ENCODE results near the gene GPR162. TPM values are rescaled to one million over a fixed set of nuclear protein-coding genes. Genes with fewer than 3 reads are reported as not detected.
A peak's percentile ranks its signal among the peaks of the same experiment; 100 is the strongest.

GPR162 gene
- polyA plus RNA-seq, 1 donor from 2014 or later, result 82.8 TPM

DNA sequence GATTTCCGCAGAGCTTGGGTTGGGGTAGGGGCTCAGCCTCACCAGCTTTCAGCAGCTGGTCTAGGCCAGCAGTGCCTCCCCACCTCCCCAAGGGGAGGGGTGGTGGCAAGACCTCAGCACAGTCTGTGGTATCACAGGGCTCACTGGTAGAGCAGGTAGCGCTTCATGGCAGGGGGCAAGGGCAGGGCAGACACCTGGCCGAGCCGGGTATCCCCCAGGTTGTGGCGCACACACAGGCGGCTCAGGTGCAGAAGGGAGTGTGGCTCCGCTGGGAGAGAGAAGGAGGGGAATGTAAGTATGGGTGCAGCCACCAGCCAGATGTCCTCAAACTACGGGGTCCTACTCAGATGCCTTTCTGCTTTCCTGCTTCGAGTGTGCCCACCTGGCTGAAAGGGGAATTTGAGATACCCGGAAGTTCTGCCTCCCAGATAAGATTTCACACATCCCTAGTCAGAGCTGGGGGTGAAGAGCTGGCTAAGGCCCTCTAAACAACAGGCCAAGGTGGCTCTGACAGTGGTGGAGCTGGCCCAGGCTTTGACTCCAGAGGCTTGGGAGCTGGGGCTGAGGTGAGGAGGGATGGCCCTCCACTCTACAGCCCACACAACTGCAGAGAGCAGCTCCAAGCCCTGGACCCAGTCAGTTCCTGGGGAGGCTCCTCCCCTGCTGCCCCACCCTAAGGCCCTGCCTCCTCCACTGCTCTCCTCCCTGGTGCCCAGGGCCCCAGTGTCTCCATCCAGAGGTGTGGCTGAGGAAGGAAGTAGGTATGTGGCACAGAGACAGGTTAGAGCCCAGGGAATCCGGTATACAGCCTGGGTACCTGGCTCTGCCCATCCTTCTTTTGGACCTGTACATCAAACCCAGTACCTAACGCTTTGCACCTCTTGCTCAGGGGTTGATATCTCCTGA lies 49.7 kb downstream of the GPR162 start:
- H3K27ac ChIP-seq (ENCODE audit: low read length), result no peak overlapping the region
- H3K4me2 ChIP-seq (ENCODE audit: low read length), result no peak overlapping the region
- H3K79me2 ChIP-seq (replicated peaks; ENCODE audit: insufficient read depth, low read length), result no peaks in the 10 kb centered on the region

DNA sequence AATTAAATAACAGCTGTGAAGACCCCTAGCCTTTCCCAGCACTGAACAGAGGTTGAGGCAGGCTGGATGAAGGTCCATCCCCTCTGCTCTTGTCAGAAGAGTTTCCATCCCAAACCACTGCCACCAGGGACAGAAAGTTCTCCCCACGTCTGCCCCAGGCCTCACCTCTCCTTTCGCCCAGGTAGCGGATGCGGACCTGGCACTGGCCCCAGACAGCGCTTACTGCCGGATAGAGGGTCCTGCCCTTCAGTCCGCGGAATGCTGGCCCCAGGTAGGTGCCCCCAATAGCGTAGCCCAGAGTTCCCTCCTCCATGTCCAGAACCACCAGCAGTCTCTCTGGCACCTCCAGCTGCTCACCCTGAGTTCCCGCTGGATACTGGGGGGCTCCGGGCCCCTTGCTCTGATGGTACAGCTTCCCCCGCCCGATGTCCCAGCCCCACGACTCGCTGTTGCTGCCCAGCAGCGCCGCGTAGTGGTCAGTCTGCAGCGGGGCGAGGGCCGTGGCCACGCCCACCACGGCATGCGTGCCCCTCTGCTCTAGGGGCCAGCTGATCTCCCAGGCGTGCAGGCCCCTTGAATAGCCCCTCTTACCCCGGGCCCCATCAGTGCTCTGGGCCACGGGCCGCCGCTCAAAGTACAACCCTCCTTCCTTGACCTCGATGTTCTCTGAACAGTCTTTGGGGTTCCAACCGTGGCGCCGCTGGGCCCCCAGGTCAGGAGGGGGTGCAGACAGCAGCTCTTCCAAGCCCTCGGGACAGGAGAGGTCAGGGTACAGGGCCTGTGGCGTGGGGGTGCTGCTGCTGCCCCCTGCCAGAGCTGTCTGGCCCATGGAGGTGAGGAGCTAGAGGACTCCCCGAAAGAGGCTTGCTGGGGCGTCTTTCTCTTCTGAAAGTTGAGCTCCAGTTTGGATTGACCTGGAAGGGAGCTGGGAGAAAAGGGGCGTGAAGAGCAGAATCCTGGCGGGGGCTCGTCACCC lies 50.7 kb downstream of the GPR162 start:
- Histone ChIP-seq H3K27ac (ENCODE audit: low read length) (peak overlapping the region; percentile 65), H2AFZ (ENCODE audit: low read depth, low read length) (peak overlapping the region; percentile 40), H3K9me2 (ENCODE audit: insufficient read depth, low read length) (no peaks in the 10 kb centered on the region), H4K20me1 (ENCODE audit: insufficient read depth) (no peaks in the 10 kb centered on the region), H3K27me3 (ENCODE audit: insufficient read depth, low read depth, low read length) (no peaks in the 10 kb centered on the region), H3K9ac (ENCODE audit: low read length) (peak overlapping the region; percentile 75), H3K4me2 (ENCODE audit: low read length) (peak overlapping the region; percentile 86), H3K9me3 (ENCODE audit: low read length) (no peaks in the 10 kb centered on the region), H3K79me2 (replicated peaks; ENCODE audit: insufficient read depth, low read length) (no peaks in the 10 kb centered on the region), H3F3A (ENCODE audit: insufficient read depth, low read length, poor library complexity, severe bottlenecking) (no peaks in the 10 kb centered on the region), H3K4me3 (ENCODE audit: low read length) (peak overlapping the region; percentile 88), H3K36me3 (ENCODE audit: insufficient read depth, low read length) (no peaks in the 10 kb centered on the region)
- TF ChIP-seq, protein P1, sequence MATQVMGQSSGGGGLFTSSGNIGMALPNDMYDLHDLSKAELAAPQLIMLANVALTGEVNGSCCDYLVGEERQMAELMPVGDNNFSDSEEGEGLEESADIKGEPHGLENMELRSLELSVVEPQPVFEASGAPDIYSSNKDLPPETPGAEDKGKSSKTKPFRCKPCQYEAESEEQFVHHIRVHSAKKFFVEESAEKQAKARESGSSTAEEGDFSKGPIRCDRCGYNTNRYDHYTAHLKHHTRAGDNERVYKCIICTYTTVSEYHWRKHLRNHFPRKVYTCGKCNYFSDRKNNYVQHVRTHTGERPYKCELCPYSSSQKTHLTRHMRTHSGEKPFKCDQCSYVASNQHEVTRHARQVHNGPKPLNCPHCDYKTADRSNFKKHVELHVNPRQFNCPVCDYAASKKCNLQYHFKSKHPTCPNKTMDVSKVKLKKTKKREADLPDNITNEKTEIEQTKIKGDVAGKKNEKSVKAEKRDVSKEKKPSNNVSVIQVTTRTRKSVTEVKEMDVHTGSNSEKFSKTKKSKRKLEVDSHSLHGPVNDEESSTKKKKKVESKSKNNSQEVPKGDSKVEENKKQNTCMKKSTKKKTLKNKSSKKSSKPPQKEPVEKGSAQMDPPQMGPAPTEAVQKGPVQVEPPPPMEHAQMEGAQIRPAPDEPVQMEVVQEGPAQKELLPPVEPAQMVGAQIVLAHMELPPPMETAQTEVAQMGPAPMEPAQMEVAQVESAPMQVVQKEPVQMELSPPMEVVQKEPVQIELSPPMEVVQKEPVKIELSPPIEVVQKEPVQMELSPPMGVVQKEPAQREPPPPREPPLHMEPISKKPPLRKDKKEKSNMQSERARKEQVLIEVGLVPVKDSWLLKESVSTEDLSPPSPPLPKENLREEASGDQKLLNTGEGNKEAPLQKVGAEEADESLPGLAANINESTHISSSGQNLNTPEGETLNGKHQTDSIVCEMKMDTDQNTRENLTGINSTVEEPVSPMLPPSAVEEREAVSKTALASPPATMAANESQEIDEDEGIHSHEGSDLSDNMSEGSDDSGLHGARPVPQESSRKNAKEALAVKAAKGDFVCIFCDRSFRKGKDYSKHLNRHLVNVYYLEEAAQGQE (IDR thresholded peaks at IDR 0.05; ENCODE audit: borderline replicate concordance), result no peak
- TF ChIP-seq TAF1 (IDR thresholded peaks at IDR 0.05; ENCODE audit: low read depth) (no peak), MXI1 (conservative IDR thresholded peaks at IDR 0.05; ENCODE audit: poor library complexity, severe bottlenecking) (peak; percentile 60), POLR2AphosphoS5 (IDR thresholded peaks at IDR 0.05) (peak; percentile 34), SMC3 (conservative IDR thresholded peaks at IDR 0.05; ENCODE audit: poor library complexity) (peak; percentile 64), EP300 (conservative IDR thresholded peaks at IDR 0.05; ENCODE audit: poor library complexity, severe bottlenecking) (no peak), EZH2 (IDR thresholded peaks at IDR 0.05; ENCODE audit: borderline replicate concordance, insufficient read depth, low read length, poor library complexity, severe bottlenecking) (no peak), RAD21 (conservative IDR thresholded peaks at IDR 0.05) (peak; percentile 51)

More for the DNA sequence above, 49.7 kb downstream of the GPR162 start:
- H3K4me3 ChIP-seq (ENCODE audit: low read length), result peak overlapping the region; percentile 88
- H2AFZ ChIP-seq (ENCODE audit: low read depth, low read length), result no peak overlapping the region
- peak overlapping the region; percentile 75 for H3K9ac ChIP-seq (ENCODE audit: low read length)
- no peaks in the 10 kb centered on the region for H3K9me3 ChIP-seq (ENCODE audit: low read length)
- peaks cover 3% of the 10 kb centered on the region for H3F3A ChIP-seq (ENCODE audit: insufficient read depth, low read length, poor library complexity, severe bottlenecking)
- no peaks in the 10 kb centered on the region for H3K36me3 ChIP-seq (ENCODE audit: insufficient read depth, low read length)
- H4K20me1 ChIP-seq (ENCODE audit: insufficient read depth), result no peaks in the 10 kb centered on the region
- no peaks in the 10 kb centered on the region for H3K9me2 ChIP-seq (ENCODE audit: insufficient read depth, low read length)
- TF ChIP-seq EZH2 (IDR thresholded peaks at IDR 0.05; ENCODE audit: borderline replicate concordance, insufficient read depth, low read length, poor library complexity, severe bottlenecking) (no peak), POLR2AphosphoS5 (IDR thresholded peaks at IDR 0.05) (no peak), MXI1 (conservative IDR thresholded peaks at IDR 0.05; ENCODE audit: poor library complexity, severe bottlenecking) (no peak), TAF1 (IDR thresholded peaks at IDR 0.05; ENCODE audit: low read depth) (no peak), SMC3 (conservative IDR thresholded peaks at IDR 0.05; ENCODE audit: poor library complexity) (no peak), RAD21 (conservative IDR thresholded peaks at IDR 0.05) (no peak), EP300 (conservative IDR thresholded peaks at IDR 0.05; ENCODE audit: poor library complexity, severe bottlenecking) (no peak)
- TF ChIP-seq, protein P1 (IDR thresholded peaks at IDR 0.05; ENCODE audit: borderline replicate concordance), result no peak
- TF ChIP-seq, protein P2, sequence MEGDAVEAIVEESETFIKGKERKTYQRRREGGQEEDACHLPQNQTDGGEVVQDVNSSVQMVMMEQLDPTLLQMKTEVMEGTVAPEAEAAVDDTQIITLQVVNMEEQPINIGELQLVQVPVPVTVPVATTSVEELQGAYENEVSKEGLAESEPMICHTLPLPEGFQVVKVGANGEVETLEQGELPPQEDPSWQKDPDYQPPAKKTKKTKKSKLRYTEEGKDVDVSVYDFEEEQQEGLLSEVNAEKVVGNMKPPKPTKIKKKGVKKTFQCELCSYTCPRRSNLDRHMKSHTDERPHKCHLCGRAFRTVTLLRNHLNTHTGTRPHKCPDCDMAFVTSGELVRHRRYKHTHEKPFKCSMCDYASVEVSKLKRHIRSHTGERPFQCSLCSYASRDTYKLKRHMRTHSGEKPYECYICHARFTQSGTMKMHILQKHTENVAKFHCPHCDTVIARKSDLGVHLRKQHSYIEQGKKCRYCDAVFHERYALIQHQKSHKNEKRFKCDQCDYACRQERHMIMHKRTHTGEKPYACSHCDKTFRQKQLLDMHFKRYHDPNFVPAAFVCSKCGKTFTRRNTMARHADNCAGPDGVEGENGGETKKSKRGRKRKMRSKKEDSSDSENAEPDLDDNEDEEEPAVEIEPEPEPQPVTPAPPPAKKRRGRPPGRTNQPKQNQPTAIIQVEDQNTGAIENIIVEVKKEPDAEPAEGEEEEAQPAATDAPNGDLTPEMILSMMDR (IDR thresholded peaks at IDR 0.05; ENCODE audit: poor library complexity, severe bottlenecking), result no peak
- no peaks in the 10 kb centered on the region for H3K27me3 ChIP-seq (ENCODE audit: insufficient read depth, low read depth, low read length)

Data from neural cell (in vitro differentiated cells).